ENCODE data around the gene IQGAP1.
"Not testable (repeated sequence)": the region's sequence is repeated elsewhere in the genome, so short reads cannot be mapped to it uniquely, and the experiment has no call there.

The IQGAP1 gene

DNA sequence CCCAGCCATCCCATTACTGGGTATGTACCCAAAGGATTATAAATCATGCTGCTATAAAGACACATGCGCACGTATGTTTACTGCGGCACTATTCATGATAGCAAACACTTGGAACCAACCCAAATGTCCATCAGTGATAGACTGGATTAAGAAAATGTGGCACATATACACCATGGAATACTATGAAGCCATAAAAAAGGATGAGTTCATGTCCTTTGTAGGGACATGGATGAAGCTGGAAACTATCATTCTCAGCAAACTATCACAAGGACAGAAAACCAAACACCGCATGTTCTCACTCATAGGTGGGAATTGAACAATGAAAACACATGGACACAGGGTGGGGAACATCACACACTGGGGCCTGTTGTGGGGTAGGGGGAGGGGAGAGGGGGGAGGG, 22.3 kb downstream of the IQGAP1 start:
- DNase-seq: not testable (repeated sequence)

DNA sequence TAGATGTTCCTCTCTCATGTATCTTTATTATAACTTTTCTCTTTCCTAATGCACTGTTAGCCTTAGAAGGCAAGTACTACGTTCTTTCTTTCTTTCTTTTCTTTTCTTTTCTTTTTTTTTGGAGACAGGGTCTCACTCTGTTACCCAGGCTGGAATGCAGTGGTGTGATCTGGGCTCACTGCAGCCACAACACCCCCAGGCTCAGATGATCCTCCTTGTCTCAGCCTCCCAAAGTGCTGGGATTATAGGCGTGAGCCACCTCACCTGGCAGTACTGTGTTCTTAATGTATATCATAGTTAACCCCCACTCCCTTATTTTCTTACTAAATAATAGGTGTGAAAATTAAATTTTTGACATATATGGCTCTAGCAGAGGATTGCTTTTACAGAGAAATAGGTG, 23.1 kb downstream of the IQGAP1 start:
- DNase-seq: no peak

DNA sequence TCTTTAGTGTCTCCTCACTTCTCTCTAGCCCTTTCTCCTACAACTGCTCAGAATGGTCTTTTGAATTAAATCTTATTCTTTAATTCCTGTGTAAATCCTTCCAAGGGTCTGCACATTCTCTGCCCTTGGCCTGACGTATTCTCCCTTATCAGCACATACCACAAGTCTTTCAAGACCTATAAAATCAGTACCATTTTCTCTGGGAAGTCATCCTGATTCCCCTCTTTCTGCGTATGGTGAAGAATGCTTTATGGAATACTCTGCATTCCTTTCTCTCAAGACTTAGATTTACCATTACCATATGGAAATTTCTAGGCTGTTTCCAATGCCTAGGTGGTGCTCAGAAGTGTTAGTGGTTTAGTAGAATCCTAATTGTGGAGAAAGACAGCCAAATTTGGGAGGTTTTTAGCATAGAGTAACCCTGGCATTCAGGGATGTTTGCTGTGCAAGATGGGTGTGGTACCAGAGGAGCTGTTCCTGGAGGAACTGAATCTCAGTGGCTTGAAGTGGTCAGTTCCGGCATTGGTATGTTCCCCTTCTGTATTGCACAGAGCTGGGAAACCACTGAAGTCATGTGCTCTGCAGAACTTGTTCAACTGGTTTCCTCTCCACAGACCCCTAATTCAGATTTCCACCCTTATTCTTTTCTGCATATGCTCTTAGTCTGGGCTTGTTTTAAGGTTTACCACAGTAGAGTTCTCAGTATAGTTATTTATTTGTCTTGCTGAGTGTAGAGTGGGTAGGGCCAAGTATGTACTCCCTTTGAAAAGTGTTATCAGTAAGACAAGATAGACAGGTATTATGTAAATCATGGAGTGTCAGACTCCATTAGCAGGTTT, 24.5 kb downstream of the IQGAP1 start:
- DNase-seq: peak; percentile 32

DNA sequence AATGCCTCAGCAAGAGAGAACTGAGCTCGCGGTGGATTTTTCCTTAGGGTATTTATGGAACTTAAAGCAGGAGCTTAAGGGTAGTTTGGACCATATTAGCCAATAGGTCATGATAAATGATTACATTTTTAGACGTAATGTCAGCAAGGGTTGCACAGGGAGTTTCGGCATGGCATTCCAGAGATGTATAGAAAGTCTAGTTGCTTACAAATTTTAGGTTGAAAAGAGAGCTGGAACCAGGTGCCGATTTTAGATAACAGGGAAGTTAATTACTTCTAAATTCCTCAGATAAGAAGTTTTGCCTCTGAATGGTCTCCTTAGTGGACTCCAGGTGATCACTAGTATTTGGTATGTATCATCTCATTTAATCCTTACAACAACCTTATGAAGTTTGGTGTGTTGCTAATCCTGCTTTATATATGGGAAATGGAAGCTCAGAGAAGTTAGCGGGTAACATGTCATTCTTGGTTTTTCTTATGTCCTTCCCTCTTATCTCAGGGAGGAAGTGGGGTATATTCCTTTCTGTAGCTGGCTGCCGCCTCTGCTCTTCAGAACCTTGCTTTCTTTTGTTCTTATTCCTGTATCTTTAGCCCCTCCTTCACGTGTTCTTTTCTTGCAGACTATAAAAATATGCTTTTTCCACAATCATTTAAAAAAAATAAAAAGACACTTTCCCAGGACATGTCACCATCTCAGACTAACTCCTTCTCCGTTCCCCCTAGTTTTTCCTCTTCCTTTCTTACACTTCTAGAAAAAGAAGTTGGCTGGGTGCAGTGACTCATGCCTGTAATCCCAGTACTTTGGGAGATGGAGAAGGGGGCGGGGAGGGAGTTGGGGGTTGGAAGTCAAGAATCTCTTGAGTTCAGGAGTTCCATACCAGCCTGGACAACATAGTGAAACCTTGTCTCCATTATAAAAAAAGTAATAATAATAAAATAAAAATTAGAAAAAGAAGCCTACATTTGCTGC, 25.7 kb downstream of the IQGAP1 start:
- DNase-seq: no peak

- DNase-seq: no peak
These were observed 26.5 kb downstream of the IQGAP1 start for GRCh38 chr15:90414408-90415028.

DNA sequence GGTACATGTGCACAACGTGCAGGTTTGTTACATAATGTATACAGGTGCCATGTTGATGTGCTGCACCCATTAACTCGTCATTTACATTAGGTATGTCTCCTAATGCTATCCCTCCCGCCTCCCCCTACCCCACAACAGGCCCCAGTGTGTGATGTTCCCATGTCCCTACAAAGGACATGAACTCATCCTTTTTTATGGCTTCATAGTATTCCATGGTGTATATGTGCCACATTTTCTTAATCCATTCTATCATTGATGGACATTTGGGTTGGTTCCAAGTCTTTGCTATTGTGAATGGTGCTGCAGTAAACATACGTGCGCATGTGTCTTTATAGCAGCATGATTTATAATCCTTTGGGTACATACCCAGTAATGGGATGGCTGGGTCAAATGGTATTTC, 28.0 kb downstream of the IQGAP1 start:
- not testable (repeated sequence) for DNase-seq

DNA sequence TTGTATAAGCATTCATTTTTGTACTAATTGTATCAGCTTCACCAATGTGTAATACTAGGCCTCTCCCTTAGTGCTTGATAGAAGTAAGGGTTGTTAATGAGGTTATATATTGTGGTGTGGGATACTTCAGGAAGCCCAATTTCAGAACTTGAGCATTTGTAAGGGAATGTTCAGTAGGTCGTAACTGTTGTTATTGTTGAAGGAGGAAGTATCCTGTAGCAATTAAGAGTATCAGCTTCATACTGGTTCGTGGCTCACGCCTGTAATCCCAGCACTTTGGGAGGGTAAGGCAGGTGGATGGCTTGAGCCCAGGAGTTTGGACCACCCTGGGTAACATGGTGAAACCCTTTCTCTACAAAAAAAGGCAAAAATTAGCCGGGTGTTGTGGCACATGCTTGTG, 30.6 kb downstream of the IQGAP1 start:
- DNase-seq: no peak

DNA sequence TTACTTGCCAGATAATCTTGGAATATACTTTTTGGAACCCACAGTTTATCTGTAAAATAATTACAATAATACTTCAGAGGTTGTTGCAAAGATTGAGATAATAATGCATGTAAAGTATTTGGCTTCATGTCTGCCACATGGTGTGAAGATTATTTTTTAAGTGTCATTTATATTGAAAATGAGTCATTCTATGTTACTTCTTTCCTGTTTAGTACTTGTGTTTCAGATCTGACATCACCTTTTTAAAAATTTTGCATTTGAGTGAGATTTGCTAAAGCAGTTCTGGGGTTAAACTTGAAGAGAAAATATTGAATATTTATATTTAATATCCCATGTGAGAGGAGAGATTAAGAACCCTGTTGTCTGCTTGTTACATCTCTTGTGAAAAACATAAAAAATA, 31.2 kb downstream of the IQGAP1 start:
- DNase-seq: no peak

DNA sequence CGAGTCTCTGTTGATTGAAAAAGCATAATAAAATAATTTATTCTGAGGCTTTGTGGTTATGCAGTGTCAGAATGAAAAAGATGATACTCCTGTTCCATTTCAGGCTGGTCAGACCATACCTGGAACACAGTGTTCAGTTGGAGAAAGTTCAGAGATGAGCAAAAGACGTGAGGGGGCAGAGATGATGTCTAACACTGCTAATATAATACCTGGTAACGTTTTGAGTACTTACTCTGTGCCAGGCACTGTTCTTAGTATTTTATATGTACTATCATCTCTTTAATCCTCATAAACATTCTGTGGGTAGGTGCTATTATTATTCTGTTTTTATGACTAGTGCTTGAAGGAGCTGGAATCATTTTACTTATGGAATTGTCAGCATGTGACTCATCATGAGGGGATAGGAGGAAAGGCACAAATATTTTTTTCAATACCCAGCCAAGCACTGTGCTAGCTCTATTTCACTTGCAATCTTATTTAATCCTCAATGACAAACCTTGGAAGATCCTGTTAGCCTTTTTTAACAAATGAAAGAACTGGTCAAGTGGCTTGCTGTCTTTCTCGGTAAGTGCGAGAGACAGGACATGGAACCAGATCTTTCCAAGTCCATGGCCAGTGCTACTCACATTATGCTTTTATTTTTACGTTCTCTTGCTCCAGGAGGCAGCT, 31.8 kb downstream of the IQGAP1 start:
- DNase-seq: no peak

- no peak for DNase-seq
These were observed 32.4 kb downstream of the IQGAP1 start for GRCh38 chr15:90420451-90420850.

GRCh38 chr15:90421527-90421926, 33.5 kb downstream of the IQGAP1 start:
- DNase-seq: no peak

- DNase-seq: no peak
These were observed 34.0 kb downstream of the IQGAP1 start for GRCh38 chr15:90422043-90422442.

GRCh38 chr15:90422936-90423335, 34.9 kb downstream of the IQGAP1 start:
- no peak for DNase-seq

DNA sequence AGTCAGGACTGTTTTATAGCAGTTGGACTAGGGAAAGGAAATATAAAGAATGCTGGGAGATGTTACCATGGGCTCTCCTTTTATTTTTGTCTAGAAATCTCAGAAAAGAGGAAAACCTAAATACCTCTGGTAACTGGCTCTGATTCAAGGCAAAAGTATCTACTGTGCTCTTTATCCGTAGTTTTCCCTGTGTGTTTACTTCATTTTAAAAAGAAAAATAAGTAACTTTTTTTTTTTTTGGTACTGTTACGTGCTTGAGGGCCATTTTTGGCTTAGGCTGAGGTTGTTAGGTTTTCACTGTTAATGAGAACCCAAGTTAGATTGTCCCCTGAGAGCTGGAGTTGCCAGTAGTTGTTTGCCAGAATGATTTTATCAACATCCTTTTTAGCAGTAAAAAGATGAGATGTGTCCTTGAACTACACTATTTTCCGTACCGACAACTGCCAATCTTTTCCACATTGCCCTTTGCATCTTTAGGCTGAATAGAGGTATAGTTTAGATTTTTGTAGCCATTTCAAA, 35.8 kb downstream of the IQGAP1 start:
- DNase-seq: no peak

DNA sequence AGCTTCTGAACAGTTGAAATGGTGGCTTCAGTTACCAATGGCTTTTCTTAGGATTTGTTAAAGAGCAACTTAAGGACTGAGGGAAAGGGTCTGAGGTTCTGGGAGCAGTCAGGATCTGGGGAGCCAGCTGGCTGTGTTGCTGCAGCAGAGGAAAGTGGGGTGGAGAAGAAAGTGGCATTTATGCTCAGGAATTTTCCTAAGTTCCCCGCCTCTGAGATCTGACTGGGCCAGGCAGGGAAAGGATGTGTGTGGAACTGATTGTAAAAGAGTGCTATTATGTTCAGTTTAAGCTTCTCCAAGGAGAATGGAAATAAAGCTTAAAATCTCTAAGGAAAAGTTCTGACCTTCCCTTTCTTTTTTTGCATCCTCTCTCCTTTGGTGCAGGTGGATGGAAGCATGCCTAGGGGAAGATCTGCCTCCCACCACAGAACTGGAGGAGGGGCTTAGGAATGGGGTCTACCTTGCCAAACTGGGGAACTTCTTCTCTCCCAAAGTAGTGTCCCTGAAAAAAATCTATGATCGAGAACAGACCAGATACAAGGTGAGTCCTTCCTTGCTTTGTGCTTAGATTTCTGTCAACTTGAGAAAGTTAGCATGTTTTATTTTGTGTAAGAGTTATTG, 37.8 kb downstream of the IQGAP1 start:
- DNase-seq: no peak

DNA sequence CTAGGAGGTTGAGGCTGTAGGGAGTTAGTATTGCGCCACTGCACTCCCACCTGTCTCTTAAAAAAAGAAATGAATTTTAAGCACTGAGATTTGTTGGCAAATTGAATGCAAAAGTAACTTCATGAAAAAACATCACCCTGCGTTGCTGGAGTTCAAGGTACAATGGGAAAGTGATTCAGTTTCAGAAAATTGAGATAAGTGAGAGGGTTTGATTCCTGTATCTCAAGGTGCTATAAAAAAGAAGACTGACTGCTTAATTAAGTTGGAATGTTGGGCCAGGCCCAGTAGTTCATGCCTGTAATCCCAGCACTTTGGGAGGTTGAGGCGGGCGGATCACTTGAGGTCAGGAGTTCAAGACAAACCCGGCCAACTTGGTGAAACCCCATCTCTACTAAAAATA, 39.1 kb downstream of the IQGAP1 start:
- DNase-seq: no peak

DNA sequence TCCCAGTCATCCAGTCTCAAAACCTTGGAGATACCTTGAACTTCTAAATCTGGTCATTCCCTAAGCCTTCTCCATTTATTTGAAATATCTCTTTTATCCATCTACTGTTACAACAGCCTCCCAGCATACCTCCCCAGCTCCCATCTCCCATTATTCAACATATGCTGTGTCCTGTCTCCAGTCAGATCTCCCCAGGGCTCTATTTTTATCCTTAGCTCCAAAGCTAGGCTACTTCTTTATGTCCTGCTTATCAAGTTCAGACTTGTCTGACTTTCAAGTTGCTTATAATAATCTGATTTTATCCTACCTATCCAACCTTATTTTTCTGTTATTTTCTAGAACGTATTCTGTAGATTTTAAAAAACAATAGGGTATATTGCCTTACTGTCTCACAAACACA, 44.2 kb downstream of the IQGAP1 start:
- no peak for DNase-seq

DNA sequence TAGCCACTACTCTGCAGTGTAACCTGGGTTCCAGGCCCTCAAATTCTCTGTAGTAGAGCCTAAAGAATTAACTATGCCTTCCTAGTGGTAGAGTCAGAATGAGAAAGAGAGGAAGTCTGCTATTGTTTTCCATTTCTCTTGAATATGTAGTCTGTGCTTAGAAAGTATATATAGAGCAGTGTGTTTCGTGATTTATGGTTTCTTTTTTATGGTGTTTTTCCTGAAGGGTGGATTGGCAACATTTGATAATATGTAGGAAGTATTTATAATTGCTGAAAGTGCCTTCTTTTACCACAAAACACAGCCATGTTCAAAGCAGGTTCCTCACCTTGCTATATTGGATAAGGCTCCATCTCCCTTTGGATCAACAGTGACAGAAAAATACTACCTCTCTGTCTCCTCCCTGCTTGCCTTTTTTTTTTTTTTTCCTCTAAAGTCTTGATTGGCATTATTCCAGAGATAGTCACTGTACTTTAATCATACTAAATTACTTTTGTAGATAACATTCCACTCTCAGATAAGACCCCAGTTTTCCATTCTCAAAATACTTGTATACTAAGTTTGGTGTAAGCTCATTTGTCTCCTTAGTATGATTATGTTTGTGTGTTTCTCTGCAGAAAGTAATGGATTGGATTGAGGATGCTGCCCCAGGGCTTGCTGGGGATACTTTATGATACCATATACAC, 47.8 kb downstream of the IQGAP1 start:
- DNase-seq: no peak

GRCh38 chr15:90436952-90437351, 48.9 kb downstream of the IQGAP1 start:
- DNase-seq: no peak

DNA sequence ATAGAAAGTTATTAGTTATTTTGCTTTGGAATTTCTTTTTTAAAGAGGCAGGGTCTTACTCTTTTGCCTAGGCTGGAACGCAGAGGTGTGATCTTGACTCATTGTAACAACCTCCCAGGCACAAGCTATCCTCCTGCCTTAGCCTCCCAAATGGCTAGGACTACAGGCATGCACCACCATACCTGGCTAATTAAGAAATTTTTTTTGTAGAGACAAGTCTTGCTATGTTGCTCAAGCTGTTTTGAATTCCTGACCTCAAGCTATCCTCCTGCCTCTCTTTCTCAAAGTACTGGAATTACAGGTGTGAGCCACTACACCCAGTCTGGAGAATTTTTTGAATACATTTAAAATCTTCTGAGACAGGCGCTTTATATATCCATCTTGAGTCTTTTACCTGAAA, 49.5 kb downstream of the IQGAP1 start:
- no peak for DNase-seq

GRCh38 chr15:90439946-90440345, 51.9 kb downstream of the IQGAP1 start:
- no peak for DNase-seq

GRCh38 chr15:90441027-90441426, 53.0 kb downstream of the IQGAP1 start:
- no peak for DNase-seq

Data from GDM1 (cell line).